Activated CD4-positive, CD25-positive, alpha-beta regulatory T cell treated with anti-CD3 and anti-CD28 coated beads, Interleukin-2, amount 50 U/mL, for 24 hours (primary cell): Measurements from ENCODE around the gene PRXL2C.
"Not testable (repeated sequence)": the region's sequence is repeated elsewhere in the genome, so short reads cannot be mapped to it uniquely, and the experiment has no call there.

Experiments used
- ATAC-seq, 2 donors: fragments of 150-1000 bp; cut with Tn5 transposase; one replicate each; pipeline ENCODE4 v1.10.0; 2021; ENCODE audit warnings: mild to moderate bottlenecking in 1 of 2, moderate library complexity in 1 of 2

The PRXL2C gene

GRCh38 chr9:96655198-96655851, at the start of gene PRXL2C:
TSS of gene PRXL2C (minus strand) at chr9:96655317. CDS start at chr9:96655281, 36 bp downstream.
- peak; percentile 91 for ATAC-seq

DNA sequence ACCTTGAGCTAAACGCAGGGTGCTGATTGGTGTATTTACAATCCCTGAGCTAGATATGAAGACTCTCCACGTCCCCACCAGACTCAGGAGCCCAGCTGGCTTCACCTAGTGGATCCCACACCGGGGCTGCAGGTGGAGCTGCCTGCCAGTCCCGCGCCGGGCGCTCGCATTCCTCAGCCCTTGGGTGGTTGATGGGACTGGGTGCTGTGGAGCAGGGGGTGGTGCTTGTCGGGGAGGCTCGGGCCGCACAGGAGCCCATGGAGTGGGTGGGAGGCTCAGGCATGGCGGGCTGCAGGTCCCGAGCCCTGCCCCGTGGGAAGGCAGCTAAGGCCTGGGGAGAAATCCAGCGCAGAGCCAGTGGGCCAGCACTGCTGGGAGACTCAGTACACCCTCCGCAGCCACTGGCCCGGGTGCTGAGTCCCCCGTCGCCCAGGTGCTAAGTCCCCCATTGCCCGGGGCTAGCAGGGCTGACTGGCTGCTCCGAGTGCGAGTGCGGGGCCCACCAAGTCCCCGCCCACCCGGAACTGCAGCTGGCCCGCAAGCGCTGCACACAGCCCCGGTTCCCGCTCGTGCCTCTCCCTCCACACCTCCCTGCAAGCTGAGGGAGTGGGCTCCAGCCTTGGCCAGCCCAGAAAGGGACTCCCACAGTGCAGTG, 45.7 kb upstream of the PRXL2C start:
- not testable (repeated sequence) for ATAC-seq

DNA sequence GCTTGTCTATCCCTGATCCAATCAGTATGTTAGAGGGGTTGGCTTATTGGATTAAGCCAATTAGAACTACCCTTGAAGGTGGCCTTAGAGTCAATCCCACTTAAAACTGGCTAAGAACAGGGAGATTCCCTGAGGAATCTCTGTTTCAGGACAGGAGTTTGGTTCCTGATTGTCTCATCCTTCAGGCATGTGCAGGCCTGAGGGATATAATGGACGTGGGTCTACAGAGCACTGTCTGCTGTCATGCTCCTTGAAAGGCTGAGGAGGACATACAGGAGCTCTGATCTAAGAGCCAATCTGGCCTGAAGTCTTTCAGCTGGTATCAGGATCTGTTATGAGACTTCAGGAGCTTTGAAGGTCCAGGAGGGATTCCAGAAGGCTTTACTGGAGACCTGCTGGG, 36.2 kb upstream of the PRXL2C start:
- no peak for ATAC-seq

GRCh38 chr9:96688745-96689464, 33.8 kb upstream of the PRXL2C start:
- ATAC-seq: no peak

DNA sequence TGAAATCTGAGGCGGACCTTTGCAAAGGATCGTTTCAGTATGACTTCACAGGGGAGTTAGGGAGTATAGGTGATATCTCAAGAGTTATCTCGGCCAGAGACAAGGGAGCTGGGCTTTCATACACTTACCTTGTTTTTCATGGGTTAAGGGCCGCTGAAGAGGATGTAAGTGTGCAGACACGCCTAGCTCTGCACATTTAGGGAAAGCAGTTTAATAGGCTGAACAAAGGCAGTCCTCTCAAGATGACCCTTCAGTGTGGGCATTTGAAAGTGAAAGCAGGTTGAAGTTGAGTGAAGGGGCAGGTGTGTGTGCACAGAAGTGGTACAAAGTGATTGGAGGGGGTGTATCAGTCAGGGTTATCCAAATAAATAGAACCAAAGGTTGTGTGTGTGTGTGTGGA, 33.1 kb upstream of the PRXL2C start:
- no peak for ATAC-seq

- ATAC-seq: peak; percentile 92 to 97
These were observed 31.7 kb upstream of the PRXL2C start for GRCh38 chr9:96686638-96687335.

- no peak for ATAC-seq
These were observed 25.8 kb upstream of the PRXL2C start for GRCh38 chr9:96680812-96681499.

GRCh38 chr9:96674906-96675538, 19.9 kb upstream of the PRXL2C start:
- ATAC-seq: peak in 1 of 2 donors; percentile 48

DNA sequence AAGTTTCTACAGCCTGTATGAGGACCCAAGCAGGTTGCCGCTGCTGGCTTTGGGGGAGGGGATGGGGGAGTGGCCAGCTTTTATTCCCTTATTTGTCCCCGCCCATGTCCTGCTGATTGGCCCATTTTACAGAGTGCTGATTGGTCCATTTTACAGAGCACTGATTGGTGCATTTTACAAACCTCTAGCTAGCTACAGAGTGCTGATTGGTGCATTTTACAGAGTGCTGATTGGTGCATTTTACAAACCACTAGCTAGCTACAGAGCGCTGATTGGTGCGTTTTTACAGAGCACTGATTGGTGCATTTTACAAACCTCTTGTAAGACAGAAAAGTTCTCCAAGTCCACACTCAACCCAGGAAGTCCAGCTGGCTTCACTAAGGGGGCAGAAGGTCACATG, 18.7 kb upstream of the PRXL2C start:
- ATAC-seq: not testable (repeated sequence)

GRCh38 chr9:96668868-96669534, 13.9 kb upstream of the PRXL2C start:
- ATAC-seq: no peak

- ATAC-seq: no peak
These were observed 12.2 kb upstream of the PRXL2C start for GRCh38 chr9:96667363-96667728.

DNA sequence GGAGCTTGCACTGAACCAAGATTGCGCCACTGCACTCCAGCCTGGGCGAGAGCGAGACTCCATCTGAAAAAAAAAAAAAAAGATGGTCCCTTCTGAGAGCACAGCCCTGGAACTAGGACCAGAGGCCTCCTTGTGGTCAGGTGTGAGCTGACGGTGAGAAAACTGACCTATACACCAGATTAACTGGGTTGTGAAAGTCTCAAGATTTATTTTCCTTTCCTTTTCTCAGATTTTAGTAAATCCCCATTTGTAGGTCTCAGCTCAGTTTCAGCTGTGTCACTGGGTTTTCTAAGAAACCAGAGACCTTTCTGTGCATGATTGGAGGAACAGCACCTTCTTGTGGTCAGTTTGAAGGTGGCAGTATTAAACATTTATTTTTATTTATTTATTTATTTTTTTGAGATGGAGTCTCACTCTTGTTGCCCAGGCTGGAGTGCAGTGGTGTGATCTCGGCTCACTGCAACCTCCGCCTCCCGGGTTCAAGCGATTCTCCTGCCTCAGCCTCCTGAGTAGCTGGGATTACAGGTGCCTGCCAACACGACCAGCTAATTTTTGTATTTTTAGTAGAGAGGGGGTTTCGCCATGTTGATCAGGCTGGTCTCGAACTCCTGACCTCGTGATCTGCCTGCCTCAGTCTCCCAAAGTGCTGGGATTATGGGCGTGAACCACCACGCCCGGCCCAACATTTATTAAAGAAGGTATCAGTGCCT, 11.7 kb upstream of the PRXL2C start:
- ATAC-seq: peak; percentile 21 to 60

DNA sequence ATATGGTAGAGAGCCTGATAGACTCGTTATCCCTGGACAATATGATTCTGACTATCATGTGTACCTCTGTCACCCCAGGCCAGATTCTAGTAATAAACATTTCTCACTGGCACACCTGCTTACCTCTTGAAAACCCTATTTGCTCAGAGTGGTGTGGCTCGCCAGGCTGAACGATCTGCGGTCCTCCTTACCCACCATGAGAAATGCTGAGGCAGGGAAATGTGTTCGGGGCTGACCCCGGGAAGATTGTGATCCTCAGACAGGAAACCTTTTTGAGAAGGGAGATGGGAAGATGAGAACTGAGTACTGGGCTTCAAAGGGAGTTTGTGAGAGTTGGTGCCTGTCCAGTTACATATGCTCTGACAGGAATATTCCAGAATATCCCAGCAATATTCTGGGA, 10.7 kb upstream of the PRXL2C start:
- no peak for ATAC-seq

GRCh38 chr9:96663506-96664120, 8.5 kb upstream of the PRXL2C start:
- no peak for ATAC-seq

DNA sequence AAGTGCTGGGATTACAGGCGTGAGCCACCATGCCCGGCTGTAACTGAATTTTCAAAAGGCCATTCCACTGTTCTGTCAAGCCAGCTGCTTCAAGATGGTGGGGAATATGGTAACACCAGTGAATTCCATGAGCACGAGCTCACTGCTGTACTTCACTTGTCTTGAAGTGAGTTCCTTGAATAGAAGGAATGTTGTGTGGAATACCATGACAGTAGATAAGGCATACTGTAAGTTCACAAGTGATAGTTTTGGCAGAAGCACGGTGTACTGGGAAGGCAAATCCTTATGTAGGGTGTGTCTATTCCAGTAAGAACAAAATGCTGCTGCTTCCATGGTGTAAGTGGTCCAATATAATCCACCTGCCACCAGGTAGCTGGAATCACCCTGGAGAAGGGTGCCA, 6.6 kb upstream of the PRXL2C start:
- no peak for ATAC-seq

DNA sequence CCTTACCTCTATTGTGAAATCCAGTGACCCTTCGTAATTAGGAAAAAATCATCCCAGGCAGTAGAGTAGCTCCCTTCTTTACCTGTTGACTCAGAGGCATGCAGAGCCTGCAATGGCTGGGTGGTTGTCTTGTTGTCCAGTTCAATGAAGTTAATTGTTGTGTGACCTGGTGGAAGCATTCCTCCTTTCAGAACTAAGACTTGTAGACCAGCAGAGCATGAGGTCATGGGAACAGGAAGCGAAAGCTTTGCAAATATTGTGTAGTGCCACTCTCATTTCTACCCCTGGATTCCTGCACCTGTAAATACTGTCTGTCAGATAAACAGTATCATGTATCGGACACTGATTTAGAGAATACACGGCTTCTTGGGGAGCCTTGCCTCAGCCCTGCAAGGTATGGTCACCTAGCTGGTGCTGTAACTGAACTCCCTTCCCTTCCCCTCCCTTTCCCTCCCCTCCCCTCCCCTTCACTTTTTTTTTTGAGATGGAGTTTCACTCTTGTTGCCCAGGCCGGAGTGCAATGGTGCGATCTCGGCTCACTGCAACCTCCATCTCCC, 5.7 kb upstream of the PRXL2C start:
- ATAC-seq: no peak

GRCh38 chr9:96654450-96655197, 493 bp downstream of the PRXL2C start:
- peak; percentile 54 to 57 for ATAC-seq

- no peak for ATAC-seq
These were observed 3.5 kb downstream of the PRXL2C start for GRCh38 chr9:96651626-96652025.

DNA sequence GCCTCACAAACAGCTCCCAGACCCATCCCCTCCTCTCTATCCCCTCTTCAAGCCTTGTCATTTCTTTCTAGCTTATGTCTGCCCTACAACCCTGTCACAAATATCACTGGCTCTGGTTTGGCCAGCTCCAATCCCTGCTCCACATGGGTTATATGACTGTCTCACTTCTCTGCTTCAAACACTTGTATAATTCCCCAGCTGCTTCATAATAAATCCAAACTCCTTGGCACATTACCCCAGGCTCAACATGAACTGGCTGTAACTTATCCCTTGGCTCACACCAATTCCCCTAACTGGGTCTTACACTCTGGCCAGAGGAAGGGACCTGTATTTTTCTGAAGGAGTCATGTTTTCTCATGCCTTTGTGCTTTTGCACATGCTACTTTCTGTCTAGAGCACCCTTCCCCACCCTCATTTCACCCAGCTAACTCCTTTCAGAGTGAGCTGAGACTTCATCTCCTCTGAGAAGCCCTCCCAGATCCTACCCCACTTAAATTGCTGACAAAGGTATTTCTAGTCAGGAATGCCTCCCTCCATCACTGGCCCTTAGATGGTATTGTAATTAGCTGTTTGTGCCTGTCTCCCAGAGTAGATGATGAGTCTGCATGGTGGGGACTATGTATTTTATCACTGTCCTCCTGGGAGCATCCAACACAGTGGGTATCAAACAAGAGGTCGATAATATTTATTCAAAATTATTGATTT, 5.3 kb downstream of the PRXL2C start:
- ATAC-seq: no peak
